Measurements from ENCODE around the gene TSPAN14.
"Not testable (repeated sequence)": the region's sequence is repeated elsewhere in the genome, so short reads cannot be mapped to it uniquely, and the experiment has no call there.

The TSPAN14 gene

GRCh38 chr10:80540618-80540980 lies 86.5 kb downstream of the TSPAN14 start:
- DNase-seq (ENCODE audit: low read depth in 2 of 2) = no peak

GRCh38 chr10:80540981-80541750 lies 87.1 kb downstream of the TSPAN14 start:
- DNase-seq (ENCODE audit: low read depth in 2 of 2) = no peak

GRCh38 chr10:80542053-80542452 lies 87.9 kb downstream of the TSPAN14 start:
- no peak for DNase-seq (ENCODE audit: low read depth in 2 of 2)

- DNase-seq (ENCODE audit: low read depth in 2 of 2) = no peak
Measured at GRCh38 chr10:80542652-80543318, 88.7 kb downstream of the TSPAN14 start.

- not testable (repeated sequence) for DNase-seq (ENCODE audit: low read depth in 2 of 2)
Measured at GRCh38 chr10:80543319-80543672, 89.2 kb downstream of the TSPAN14 start.

- DNase-seq (ENCODE audit: low read depth in 2 of 2) = no peak
Measured at GRCh38 chr10:80544316-80544953, 90.3 kb downstream of the TSPAN14 start.

GRCh38 chr10:80545258-80545881 lies 91.3 kb downstream of the TSPAN14 start:
- no peak for DNase-seq (ENCODE audit: low read depth in 2 of 2)

GRCh38 chr10:80552151-80552646 lies 98.1 kb downstream of the TSPAN14 start:
- DNase-seq (ENCODE audit: low read depth in 2 of 2) = no peak

- DNase-seq (ENCODE audit: low read depth in 2 of 2) = no peak
Measured at GRCh38 chr10:80553436-80553835, 99.3 kb downstream of the TSPAN14 start.

GRCh38 chr10:80554050-80554449 lies 99.9 kb downstream of the TSPAN14 start:
- DNase-seq (ENCODE audit: low read depth in 2 of 2) = no peak

GRCh38 chr10:80555415-80555814 lies 101.3 kb downstream of the TSPAN14 start:
- no peak for DNase-seq (ENCODE audit: low read depth in 2 of 2)

GRCh38 chr10:80561950-80562349 lies 107.8 kb downstream of the TSPAN14 start:
- no peak for DNase-seq (ENCODE audit: low read depth in 2 of 2)

GRCh38 chr10:80567292-80567691 lies 113.2 kb downstream of the TSPAN14 start:
- DNase-seq (ENCODE audit: low read depth in 2 of 2) = no peak

GRCh38 chr10:80569131-80569895 lies 115.2 kb downstream of the TSPAN14 start:
- DNase-seq (ENCODE audit: low read depth in 2 of 2) = no peak

GRCh38 chr10:80571352-80571751 lies 117.2 kb downstream of the TSPAN14 start:
- DNase-seq (ENCODE audit: low read depth in 2 of 2) = no peak

GRCh38 chr10:80579181-80579763 lies 125.2 kb downstream of the TSPAN14 start:
- no peak for DNase-seq (ENCODE audit: low read depth in 2 of 2)

- no peak for DNase-seq (ENCODE audit: low read depth in 2 of 2)
Measured at GRCh38 chr10:80579849-80580637, 125.9 kb downstream of the TSPAN14 start.

GRCh38 chr10:80580638-80581468 lies 126.7 kb downstream of the TSPAN14 start:
- DNase-seq (ENCODE audit: low read depth in 2 of 2) = no peak

GRCh38 chr10:80581469-80581835 lies 127.3 kb downstream of the TSPAN14 start:
- DNase-seq (ENCODE audit: low read depth in 2 of 2) = no peak

All from fibroblast of skin of left biceps (primary cell).